HepG2 (cell line): ENCODE results near the gene ASXL1. TPM values are rescaled to one million over a fixed set of nuclear protein-coding genes. Genes with fewer than 3 reads are reported as not detected.
A peak's percentile ranks its signal among the peaks of the same experiment; 100 is the strongest.

Source experiments
- ARNTL ChIP-seq: sonication (generic); formaldehyde crosslinking; IDR thresholded peaks from 2 replicates; pipeline ENCODE4 v1.4.0; 2020; ENCODE audit warnings: mild to moderate bottlenecking, missing genetic modification reagents
- BCL3 ChIP-seq: sonication (generic); formaldehyde crosslinking; IDR thresholded peaks from 2 replicates; pipeline ENCODE4 v1.5.1; 2020; ENCODE audit warnings: mild to moderate bottlenecking, missing genetic modification reagents, moderate library complexity
- DBP ChIP-seq: sonication (generic); formaldehyde crosslinking; IDR thresholded peaks from 2 replicates; pipeline ENCODE4 v1.4.0; 2020; ENCODE audit warnings: missing genetic modification reagents; ENCODE audit errors: not compliant biosample characterization
- ELF1 ChIP-seq: sonication (generic); formaldehyde crosslinking; IDR thresholded peaks from 2 replicates; pipeline ENCODE4 v1.4.0; 2020; ENCODE audit warnings: missing genetic modification reagents
- EZH2 ChIP-seq: conservative IDR thresholded peaks from 2 replicates; pipeline ENCODE4 v1.6.1; 2012; ENCODE audit warnings: mild to moderate bottlenecking, low read depth, low read length, moderate library complexity
- KAT7 ChIP-seq: IDR thresholded peaks from 2 replicates; pipeline ENCODE4 v1.6.1; 2018; ENCODE audit warnings: borderline replicate concordance, missing compliant biosample characterization
- KDM1A ChIP-seq: IDR thresholded peaks from 2 replicates; pipeline ENCODE4 v1.6.1; 2016; ENCODE audit warnings: missing compliant biosample characterization
- MAZ ChIP-seq, 2 experiments: sonication (generic) in 1 of 2; formaldehyde crosslinking in 1 of 2; IDR thresholded peaks; 2 replicates each; pipeline versions ENCODE4 v1.5.0 to v1.6.1; 2012 to 2020; ENCODE audit warnings: low read depth in 2 of 2, mild to moderate bottlenecking in 2 of 2, borderline replicate concordance in 1 of 2, improper control_type of control experiment in 1 of 2, low read length in 1 of 2, missing genetic modification reagents in 1 of 2, moderate library complexity in 1 of 2
- NKX3-1 ChIP-seq: sonication (generic); formaldehyde crosslinking; IDR thresholded peaks from 2 replicates; pipeline ENCODE4 v1.5.0; 2020; ENCODE audit warnings: missing genetic modification reagents
- SCMH1 ChIP-seq: sonication (generic); formaldehyde crosslinking; IDR thresholded peaks from 2 replicates; pipeline ENCODE4 v1.9.0; 2021; ENCODE audit warnings: missing genetic modification reagents, mild to moderate bottlenecking, borderline replicate concordance
- TCF12 ChIP-seq, 2 experiments: fragments of 450-650 bp in 1 of 2; sonication (generic) in 1 of 2; formaldehyde crosslinking in 1 of 2; IDR thresholded peaks; 2 replicates each; pipeline versions ENCODE4 v1.6.1 to v1.8.0; 2017 to 2022; ENCODE audit warnings: antibody characterized with exemption in 1 of 2, mild to moderate bottlenecking in 1 of 2, missing genetic modification reagents in 1 of 2, moderate library complexity in 1 of 2
- YEATS4 ChIP-seq: sonication (generic); formaldehyde crosslinking; IDR thresholded peaks from 2 replicates; pipeline ENCODE4 v1.4.0; 2020; ENCODE audit warnings: missing genetic modification reagents, borderline replicate concordance
- ZFP62 ChIP-seq: sonication (generic); formaldehyde crosslinking; IDR thresholded peaks from 2 replicates; pipeline ENCODE4 v1.4.0; 2020; ENCODE audit warnings: missing genetic modification reagents
- ZNF17 ChIP-seq: sonication (generic); formaldehyde crosslinking; IDR thresholded peaks from 2 replicates; pipeline ENCODE4 v1.5.0; 2020; ENCODE audit warnings: mild to moderate bottlenecking, missing genetic modification reagents
- ZNF30 ChIP-seq: sonication (generic); formaldehyde crosslinking; IDR thresholded peaks from 2 replicates; pipeline ENCODE4 v1.5.0; 2020; ENCODE audit warnings: mild to moderate bottlenecking, missing genetic modification reagents
- ZNF331 ChIP-seq: sonication (generic); formaldehyde crosslinking; IDR thresholded peaks from 2 replicates; pipeline ENCODE4 v1.4.0; 2020; ENCODE audit warnings: missing genetic modification reagents
- ZNF33B ChIP-seq: sonication (generic); formaldehyde crosslinking; IDR thresholded peaks from 2 replicates; pipeline ENCODE4 v1.5.1; 2020; ENCODE audit warnings: mild to moderate bottlenecking, missing genetic modification reagents
- ZNF569 ChIP-seq: sonication (generic); formaldehyde crosslinking; IDR thresholded peaks from 2 replicates; pipeline ENCODE4 v1.5.0; 2020; ENCODE audit warnings: mild to moderate bottlenecking, missing genetic modification reagents, moderate library complexity, borderline replicate concordance
- ZNF761 ChIP-seq: sonication (generic); formaldehyde crosslinking; conservative IDR thresholded peaks from 2 replicates; pipeline ENCODE4 v1.4.0; 2020; ENCODE audit warnings: mild to moderate bottlenecking, missing genetic modification reagents
- polyA plus RNA-seq, 8 experiments: library from polyadenylated mRNA; depleted of rRNA in 3 of 8; stranded (reverse) in 7 of 8; unstranded in 1 of 8; fragments of >200 nt; fragmentation: Illumina TruSeq in 4 of 8; extraction: Trizol in 4 of 8; gene quantifications; 2 replicates each; pipeline versions ENCODE4 v1.2.1 to v1.2.3, GENCODE V29; 2011 to 2016; ENCODE audit warnings: low read depth in 4 of 8, missing spikeins in 1 of 8, mixed read lengths in 1 of 8; ENCODE audit not compliant: insufficient read depth in 1 of 8
- total RNA-seq, 5 experiments: library from RNA; depleted of rRNA; stranded (reverse); fragments of >200 nt; fragmentation: Illumina TruSeq; extraction: Trizol; gene quantifications; 2 replicates each; pipeline ENCODE4 v1.2.3, GENCODE V29; 2016; ENCODE audit warnings: low read depth in 1 of 5
- TF ChIP-seq, protein P1 (sequence below): sonication (generic); formaldehyde crosslinking; IDR thresholded peaks from 2 replicates; pipeline ENCODE4 v1.9.0; 2021; ENCODE audit warnings: mild to moderate bottlenecking, missing genetic modification reagents

Gene ASXL1
- total and polyA plus RNA-seq, 2 of the 13 experiments (the other 11 are each of a cell fraction or from before 2014, with no cell fraction given) = 62.1 to 74.8 TPM

DNA sequence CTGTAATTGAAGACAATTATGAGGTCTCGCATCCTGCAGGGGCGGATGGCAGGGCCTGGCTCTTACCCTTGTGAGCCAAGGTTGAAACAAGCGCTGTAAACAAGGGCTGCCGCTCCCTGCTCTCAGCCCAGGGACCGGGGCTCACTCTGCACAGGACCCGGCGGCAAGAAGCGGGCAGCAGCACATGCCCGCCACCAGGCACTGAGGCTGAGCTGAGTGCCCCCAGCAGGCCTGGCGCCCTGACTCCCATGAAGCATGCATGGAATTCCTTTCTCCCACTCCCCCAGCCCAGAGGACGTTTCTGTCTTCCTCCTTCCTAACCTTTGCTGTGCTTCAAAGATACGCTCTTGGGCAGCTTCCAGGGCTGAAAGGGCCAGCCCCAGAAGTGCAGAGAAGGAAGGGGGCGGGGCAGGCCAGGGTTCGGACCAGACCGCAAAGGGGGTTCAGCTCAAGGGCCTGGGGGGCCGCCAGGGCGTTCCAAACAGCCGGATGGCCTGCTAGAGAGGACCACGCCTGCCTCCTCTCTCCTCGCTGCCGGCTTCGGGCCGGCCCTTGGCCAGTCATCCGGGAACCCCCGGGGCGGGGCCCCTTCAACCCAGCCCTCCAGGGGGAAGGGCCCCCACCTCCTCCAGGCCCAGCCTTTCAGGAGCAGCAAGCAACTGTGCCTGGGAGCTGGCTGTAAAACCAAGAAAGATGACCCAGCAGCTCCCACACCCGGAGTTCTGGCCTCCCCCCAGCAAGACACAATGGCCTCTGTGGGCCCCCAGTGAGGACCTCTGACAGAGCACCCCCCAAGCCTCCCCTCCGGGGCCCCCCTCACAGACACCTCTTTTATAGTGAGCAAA lies 117.1 kb downstream of the ASXL1 start (continued):
- TF ChIP-seq DBP (CRISPR knock-in tag) (peak; percentile 15), SCMH1 (CRISPR knock-in tag) (no peak), ZNF569 (CRISPR knock-in tag) (peak; percentile 92; the same call in 1 of the 2 replicates), ZNF17 (CRISPR knock-in tag) (no peak), KAT7 (peak; percentile 32; the same call in 1 of the 2 replicates), NKX3-1 (peak; percentile 74; the same call in 1 of the 2 replicates), KDM1A (no peak), YEATS4 (peak; percentile 81), ZNF331 (CRISPR knock-in tag) (peak; percentile 60; the same call in 1 of the 2 replicates), ZFP62 (CRISPR knock-in tag) (no peak), ELF1 (CRISPR knock-in tag) (peak; percentile 3; the same call in 1 of the 2 replicates), ZNF761 (peak; percentile 83), ZNF33B (CRISPR knock-in tag) (0 out of 2 replicates have a peak, but pooled peaks have one; percentile 42), TCF12 (IDR thresholded peaks at IDR 0.05) (no peak), TCF12 (CRISPR knock-in tag; IDR thresholded peaks at IDR 0.05) (peak; percentile 76; the same call in 1 of the 2 replicates), ARNTL (CRISPR knock-in tag) (peak; percentile 57; the same call in 1 of the 2 replicates), MAZ (IDR thresholded peaks at IDR 0.05; ENCODE audit: borderline replicate concordance, low read depth, low read length) (peak; percentile 93; the same call in 1 of the 2 replicates), MAZ (CRISPR knock-in tag; IDR thresholded peaks at IDR 0.05; ENCODE audit: low read depth) (peak; percentile 81), BCL3 (CRISPR knock-in tag) (no peak), ZNF30 (CRISPR knock-in tag) (peak; percentile 80; the same call in 1 of the 2 replicates), EZH2 (no peak)
- TF ChIP-seq, protein P1, sequence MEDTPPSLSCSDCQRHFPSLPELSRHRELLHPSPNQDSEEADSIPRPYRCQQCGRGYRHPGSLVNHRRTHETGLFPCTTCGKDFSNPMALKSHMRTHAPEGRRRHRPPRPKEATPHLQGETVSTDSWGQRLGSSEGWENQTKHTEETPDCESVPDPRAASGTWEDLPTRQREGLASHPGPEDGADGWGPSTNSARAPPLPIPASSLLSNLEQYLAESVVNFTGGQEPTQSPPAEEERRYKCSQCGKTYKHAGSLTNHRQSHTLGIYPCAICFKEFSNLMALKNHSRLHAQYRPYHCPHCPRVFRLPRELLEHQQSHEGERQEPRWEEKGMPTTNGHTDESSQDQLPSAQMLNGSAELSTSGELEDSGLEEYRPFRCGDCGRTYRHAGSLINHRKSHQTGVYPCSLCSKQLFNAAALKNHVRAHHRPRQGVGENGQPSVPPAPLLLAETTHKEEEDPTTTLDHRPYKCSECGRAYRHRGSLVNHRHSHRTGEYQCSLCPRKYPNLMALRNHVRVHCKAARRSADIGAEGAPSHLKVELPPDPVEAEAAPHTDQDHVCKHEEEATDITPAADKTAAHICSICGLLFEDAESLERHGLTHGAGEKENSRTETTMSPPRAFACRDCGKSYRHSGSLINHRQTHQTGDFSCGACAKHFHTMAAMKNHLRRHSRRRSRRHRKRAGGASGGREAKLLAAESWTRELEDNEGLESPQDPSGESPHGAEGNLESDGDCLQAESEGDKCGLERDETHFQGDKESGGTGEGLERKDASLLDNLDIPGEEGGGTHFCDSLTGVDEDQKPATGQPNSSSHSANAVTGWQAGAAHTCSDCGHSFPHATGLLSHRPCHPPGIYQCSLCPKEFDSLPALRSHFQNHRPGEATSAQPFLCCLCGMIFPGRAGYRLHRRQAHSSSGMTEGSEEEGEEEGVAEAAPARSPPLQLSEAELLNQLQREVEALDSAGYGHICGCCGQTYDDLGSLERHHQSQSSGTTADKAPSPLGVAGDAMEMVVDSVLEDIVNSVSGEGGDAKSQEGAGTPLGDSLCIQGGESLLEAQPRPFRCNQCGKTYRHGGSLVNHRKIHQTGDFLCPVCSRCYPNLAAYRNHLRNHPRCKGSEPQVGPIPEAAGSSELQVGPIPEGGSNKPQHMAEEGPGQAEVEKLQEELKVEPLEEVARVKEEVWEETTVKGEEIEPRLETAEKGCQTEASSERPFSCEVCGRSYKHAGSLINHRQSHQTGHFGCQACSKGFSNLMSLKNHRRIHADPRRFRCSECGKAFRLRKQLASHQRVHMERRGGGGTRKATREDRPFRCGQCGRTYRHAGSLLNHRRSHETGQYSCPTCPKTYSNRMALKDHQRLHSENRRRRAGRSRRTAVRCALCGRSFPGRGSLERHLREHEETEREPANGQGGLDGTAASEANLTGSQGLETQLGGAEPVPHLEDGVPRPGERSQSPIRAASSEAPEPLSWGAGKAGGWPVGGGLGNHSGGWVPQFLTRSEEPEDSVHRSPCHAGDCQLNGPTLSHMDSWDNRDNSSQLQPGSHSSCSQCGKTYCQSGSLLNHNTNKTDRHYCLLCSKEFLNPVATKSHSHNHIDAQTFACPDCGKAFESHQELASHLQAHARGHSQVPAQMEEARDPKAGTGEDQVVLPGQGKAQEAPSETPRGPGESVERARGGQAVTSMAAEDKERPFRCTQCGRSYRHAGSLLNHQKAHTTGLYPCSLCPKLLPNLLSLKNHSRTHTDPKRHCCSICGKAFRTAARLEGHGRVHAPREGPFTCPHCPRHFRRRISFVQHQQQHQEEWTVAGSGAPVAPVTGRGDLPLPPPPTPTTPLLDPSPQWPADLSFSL (CRISPR knock-in tag) = no peak
